ENCODE data around the gene KRTAP10-9.

- no peak for TF ChIP-seq POLR2A (IDR thresholded peaks at IDR 0.05; ENCODE audit: control extremely low read depth in 1 of 2, low read depth in 2 of 2, low read length in 2 of 2)
- TF ChIP-seq CBX5 (IDR thresholded peaks at IDR 0.05; ENCODE audit: low read depth, low read length) = no peak
- TF ChIP-seq POLR2AphosphoS5 (IDR thresholded peaks at IDR 0.05; ENCODE audit: low read depth, low read length) = no peak
- TF ChIP-seq CREB1 (IDR thresholded peaks at IDR 0.05) = no peak
- no peak for TF ChIP-seq KDM1A (IDR thresholded peaks at IDR 0.05; ENCODE audit: borderline replicate concordance, low read length)
- no peak for TF ChIP-seq YY1 (IDR thresholded peaks at IDR 0.05; ENCODE audit: low read depth, low read length)
- TF ChIP-seq MAFK (IDR thresholded peaks at IDR 0.05; ENCODE audit: low read depth, low read length) = no peak
- TF ChIP-seq SP1 (IDR thresholded peaks at IDR 0.05; ENCODE audit: low read depth, low read length) = no peak
- no peak for TF ChIP-seq SRF (IDR thresholded peaks at IDR 0.05; ENCODE audit: low read depth, low read length)
- TF ChIP-seq ATF3 (IDR thresholded peaks at IDR 0.05; ENCODE audit: insufficient read depth, low read depth, low read length) = no peak
- TF ChIP-seq ZNF274 (IDR thresholded peaks at IDR 0.05; ENCODE audit: borderline replicate concordance, extremely low read depth, low read length) = no peak
- no peak for TF ChIP-seq CTCF (IDR thresholded peaks at IDR 0.05; ENCODE audit: control extremely low read depth in 1 of 3, insufficient read depth in 1 of 3, low read depth in 1 of 3, low read length in 3 of 3)
These were observed 16.9 kb downstream of the KRTAP10-9 start for GRCh38 chr21:44643741-44644310.

Measured in H1 (cell line).